Urothelium cell line (cell line): ENCODE results near the gene RAMP1.

Experiments used
- DNase-seq: peaks from one replicate; pipeline ENCODE4 v3.0.0; 2011; ENCODE audit warnings: low spot score, mixed read lengths
- FAIRE-seq: peaks from 2 replicates; lab custom pipeline; 2011; peaks lifted over from hg19 to GRCh38; lab: Jason Lieb, UNC

The RAMP1 gene

GRCh38 chr2:237912271-237913192, 53.1 kb downstream of the RAMP1 start:
- FAIRE-seq (no peak), DNase-seq (no peak)

GRCh38 chr2:237913193-237913917, 53.9 kb downstream of the RAMP1 start:
- DNase-seq (no peak), FAIRE-seq (no peak)

GRCh38 chr2:237915576-237915975, 56.2 kb downstream of the RAMP1 start:
- DNase-seq (no peak), FAIRE-seq (no peak)

- FAIRE-seq (no peak), DNase-seq (no peak)
These were observed 56.9 kb downstream of the RAMP1 start for GRCh38 chr2:237916296-237916695.

- DNase-seq (no peak), FAIRE-seq (no peak)
These were observed 58.4 kb downstream of the RAMP1 start for GRCh38 chr2:237917696-237918374.

GRCh38 chr2:237919593-237919992, 60.2 kb downstream of the RAMP1 start:
- FAIRE-seq: peak; percentile 62
- DNase-seq: no peak

- no peak for DNase-seq
- FAIRE-seq: no peak
These were observed 61.2 kb downstream of the RAMP1 start for GRCh38 chr2:237920673-237921072.

GRCh38 chr2:237921967-237922492, 62.6 kb downstream of the RAMP1 start:
- FAIRE-seq (peak; percentile 5), DNase-seq (no peak)

- DNase-seq: peak; percentile 59
- FAIRE-seq: no peak
These were observed 63.4 kb downstream of the RAMP1 start for GRCh38 chr2:237922641-237923361.

GRCh38 chr2:237923481-237924163, 64.2 kb downstream of the RAMP1 start:
- DNase-seq: peak; percentile 95

GRCh38 chr2:237924164-237924534, 64.7 kb downstream of the RAMP1 start:
- no peak for DNase-seq
- FAIRE-seq: no peak

More at GRCh38 chr2:237923481-237924163, 64.2 kb downstream of the RAMP1 start:
- no peak for FAIRE-seq

GRCh38 chr2:237927135-237927534, 67.7 kb downstream of the RAMP1 start:
- no peak for FAIRE-seq

GRCh38 chr2:237927986-237928385, 68.6 kb downstream of the RAMP1 start:
- DNase-seq: no peak
- no peak for FAIRE-seq

More at GRCh38 chr2:237927135-237927534, 67.7 kb downstream of the RAMP1 start:
- DNase-seq: no peak

- no peak for FAIRE-seq
- DNase-seq: no peak
These were observed 70.6 kb downstream of the RAMP1 start for GRCh38 chr2:237929979-237930378.

- DNase-seq (no peak), FAIRE-seq (no peak)
These were observed 71.8 kb downstream of the RAMP1 start for GRCh38 chr2:237931205-237931721.

- FAIRE-seq: no peak
- no peak for DNase-seq
These were observed 73.3 kb downstream of the RAMP1 start for GRCh38 chr2:237932731-237933131.

- no peak for FAIRE-seq
- no peak for DNase-seq
These were observed 74.8 kb downstream of the RAMP1 start for GRCh38 chr2:237934186-237934585.

- FAIRE-seq: no peak
- no peak for DNase-seq
These were observed 76.5 kb downstream of the RAMP1 start for GRCh38 chr2:237935740-237936452.

GRCh38 chr2:237939251-237939650, 79.8 kb downstream of the RAMP1 start:
- no peak for FAIRE-seq
- DNase-seq: no peak
